K562 (cell line): ENCODE data around the gene SKIC8. TPM values are rescaled to one million over a fixed set of nuclear protein-coding genes. Genes with fewer than 3 reads are reported as not detected.

Source experiments
- ETS2 ChIP-seq: IDR thresholded peaks from 2 replicates; pipeline ENCODE4 v1.6.1; 2016; ENCODE audit warnings: borderline replicate concordance, missing genetic modification characterization, mild to moderate bottlenecking, moderate library complexity, missing compliant biosample characterization; ENCODE audit not compliant: poor library complexity, severe bottlenecking
- FIP1L1 ChIP-seq: fragments of 200-400 bp; formaldehyde crosslinking; IDR thresholded peaks from 2 replicates; pipeline ENCODE4 v1.6.1; 2018; ENCODE audit warnings: mild to moderate bottlenecking, low read depth, low read length; ENCODE audit not compliant: poor library complexity, severe bottlenecking
- FOXA3 ChIP-seq, 2 experiments: fragments of 450-650 bp in 1 of 2; sonication (generic) in 1 of 2; formaldehyde crosslinking; IDR thresholded peaks in 1 of 2; conservative IDR thresholded peaks in 1 of 2; 2 replicates each; pipeline versions ENCODE4 v1.4.0 to v1.8.0; 2020 to 2022; ENCODE audit warnings: mild to moderate bottlenecking in 2 of 2, missing genetic modification reagents in 1 of 2
- KLF6 ChIP-seq: fragments of 250-450 bp; sonication (Bioruptor Pico); IDR thresholded peaks from 2 replicates; pipeline ENCODE4 v1.4.0; 2020; ENCODE audit warnings: mild to moderate bottlenecking, moderate library complexity, borderline replicate concordance
- PML ChIP-seq: IDR thresholded peaks from 2 replicates; pipeline ENCODE4 v1.6.1; 2012; ENCODE audit warnings: low read length, inconsistent platforms
- SLC30A9 ChIP-seq: fragments of 250-450 bp; sonication (Bioruptor Pico); IDR thresholded peaks from 2 replicates; pipeline ENCODE4 v1.8.0; 2022; ENCODE audit warnings: mild to moderate bottlenecking, moderate library complexity
- ZKSCAN1 ChIP-seq: fragments of 150-350 bp; IDR thresholded peaks from 2 replicates; pipeline ENCODE4 v1.6.1; 2016; ENCODE audit warnings: low read depth, low read length
- polyA plus RNA-seq, 8 experiments: library from polyadenylated mRNA; depleted of rRNA in 4 of 8; stranded (reverse) in 5 of 8; unstranded in 3 of 8; fragments of >200 nt; fragmentation: Nextera tagmentation in 2 of 8; fragmentation: Illumina TruSeq in 1 of 8; extraction: Ambion mirVana in 2 of 8; extraction: Trizol in 1 of 8; gene quantifications; 2 replicates each; pipeline versions ENCODE4 v1.2.1 to v1.2.3, GENCODE V29; 2011 to 2014; ENCODE audit warnings: inconsistent platforms in 1 of 8, missing spikeins in 1 of 8
- total RNA-seq, 7 experiments: library from RNA; depleted of rRNA in 6 of 7; stranded (reverse); fragments of >200 nt in 6 of 7; fragmentation: Illumina TruSeq in 2 of 7; extraction: Trizol in 2 of 7; gene quantifications; 2 replicates each; pipeline versions ENCODE4 v1.2.1 to v1.2.3, GENCODE V29; 2011 to 2021; ENCODE audit warnings: low replicate concordance in 1 of 7
- TF ChIP-seq, protein P1 (sequence below): fragments of 250-450 bp; sonication (Bioruptor Pico); IDR thresholded peaks from 2 replicates; pipeline ENCODE4 v1.8.0; 2022; ENCODE audit warnings: inconsistent platforms
- TF ChIP-seq, protein P2 (sequence below): fragments of 250-450 bp; sonication (Bioruptor Pico); IDR thresholded peaks from 2 replicates; pipeline ENCODE4 v1.5.0; 2020; ENCODE audit warnings: mild to moderate bottlenecking

Gene SKIC8
- total and polyA plus RNA-seq, 9 of the 15 experiments (the other 6 are each of a cell fraction or from before 2014, with no cell fraction given): 79.5 to 389 (median 146) TPM

DNA sequence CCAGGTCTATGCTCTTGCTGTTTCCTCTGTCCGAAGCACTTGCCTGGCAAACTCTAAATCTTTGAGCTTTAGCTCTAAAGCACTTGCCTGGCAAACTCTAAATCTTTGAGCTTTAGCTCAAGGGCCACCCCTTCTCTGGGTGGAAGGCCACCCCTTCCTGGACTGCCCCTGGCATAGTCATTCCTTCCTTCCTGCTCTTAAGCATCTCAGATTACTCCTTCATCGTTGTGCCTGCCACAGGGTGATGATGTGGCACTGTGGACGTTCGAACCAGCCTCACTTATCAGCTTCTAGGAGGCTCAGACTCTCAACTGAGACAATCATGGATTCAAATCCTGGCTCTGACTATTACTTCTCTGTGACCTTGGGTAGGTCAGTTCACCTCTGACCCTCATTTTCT lies 30.2 kb upstream of the SKIC8 start (continued):
- TF ChIP-seq FOXA3 (CRISPR knock-in tag; conservative IDR thresholded peaks at IDR 0.05 in 1 of 2, IDR thresholded peaks at IDR 0.05 in 1 of 2) (no peak), ETS2 (tag) (no peak), FIP1L1 (no peak), SLC30A9 (CRISPR knock-in tag) (no peak), PML (no peak), KLF6 (no peak), ZKSCAN1 (no peak)
- TF ChIP-seq, protein P1, sequence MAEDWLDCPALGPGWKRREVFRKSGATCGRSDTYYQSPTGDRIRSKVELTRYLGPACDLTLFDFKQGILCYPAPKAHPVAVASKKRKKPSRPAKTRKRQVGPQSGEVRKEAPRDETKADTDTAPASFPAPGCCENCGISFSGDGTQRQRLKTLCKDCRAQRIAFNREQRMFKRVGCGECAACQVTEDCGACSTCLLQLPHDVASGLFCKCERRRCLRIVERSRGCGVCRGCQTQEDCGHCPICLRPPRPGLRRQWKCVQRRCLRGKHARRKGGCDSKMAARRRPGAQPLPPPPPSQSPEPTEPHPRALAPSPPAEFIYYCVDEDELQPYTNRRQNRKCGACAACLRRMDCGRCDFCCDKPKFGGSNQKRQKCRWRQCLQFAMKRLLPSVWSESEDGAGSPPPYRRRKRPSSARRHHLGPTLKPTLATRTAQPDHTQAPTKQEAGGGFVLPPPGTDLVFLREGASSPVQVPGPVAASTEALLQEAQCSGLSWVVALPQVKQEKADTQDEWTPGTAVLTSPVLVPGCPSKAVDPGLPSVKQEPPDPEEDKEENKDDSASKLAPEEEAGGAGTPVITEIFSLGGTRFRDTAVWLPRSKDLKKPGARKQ: no peak
- TF ChIP-seq, protein P2, sequence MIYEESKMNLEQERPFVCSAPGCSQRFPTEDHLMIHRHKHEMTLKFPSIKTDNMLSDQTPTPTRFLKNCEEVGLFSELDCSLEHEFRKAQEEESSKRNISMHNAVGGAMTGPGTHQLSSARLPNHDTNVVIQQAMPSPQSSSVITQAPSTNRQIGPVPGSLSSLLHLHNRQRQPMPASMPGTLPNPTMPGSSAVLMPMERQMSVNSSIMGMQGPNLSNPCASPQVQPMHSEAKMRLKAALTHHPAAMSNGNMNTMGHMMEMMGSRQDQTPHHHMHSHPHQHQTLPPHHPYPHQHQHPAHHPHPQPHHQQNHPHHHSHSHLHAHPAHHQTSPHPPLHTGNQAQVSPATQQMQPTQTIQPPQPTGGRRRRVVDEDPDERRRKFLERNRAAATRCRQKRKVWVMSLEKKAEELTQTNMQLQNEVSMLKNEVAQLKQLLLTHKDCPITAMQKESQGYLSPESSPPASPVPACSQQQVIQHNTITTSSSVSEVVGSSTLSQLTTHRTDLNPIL (CRISPR knock-in tag): no peak
